HG03095 (cell line): ENCODE data around the gene GPANK1.
A peak's percentile ranks its signal among the peaks of the same experiment; 100 is the strongest.

ENCODE experiments used
- ATAC-seq: cut with Tn5 transposase; IDR thresholded peaks from one replicate; pipeline ENCODE4 v1.9.1; 2021; ENCODE audit warnings: moderate library complexity; ENCODE audit not compliant: unreplicated experiment

The GPANK1 gene

GRCh38 chr6:31691564-31692108 is 26.8 kb upstream of the GPANK1 start:
- no peak for ATAC-seq

GRCh38 chr6:31691078-31691463 is 26.3 kb upstream of the GPANK1 start:
- ATAC-seq, result no peak

GRCh38 chr6:31690231-31691077 is 25.7 kb upstream of the GPANK1 start:
- ATAC-seq, result no peak

GRCh38 chr6:31689249-31690110 is 24.7 kb upstream of the GPANK1 start:
- no peak for ATAC-seq

- ATAC-seq, result no peak
Observed at GRCh38 chr6:31687860-31688693, 23.3 kb upstream of the GPANK1 start.

GRCh38 chr6:31687321-31687720 is 22.5 kb upstream of the GPANK1 start:
- ATAC-seq, result no peak

- ATAC-seq, result no peak
Observed at GRCh38 chr6:31686483-31686882, 21.7 kb upstream of the GPANK1 start.

- no peak for ATAC-seq
Observed at GRCh38 chr6:31683591-31683990, 18.8 kb upstream of the GPANK1 start.

GRCh38 chr6:31681135-31681671 is 16.4 kb upstream of the GPANK1 start:
- ATAC-seq, result no peak

- no peak for ATAC-seq
Observed at GRCh38 chr6:31680226-31681134, 15.7 kb upstream of the GPANK1 start, which contains the start of gene LY6G5C. LY6G5C (minus strand) TSS chr6:31681067; CDS start chr6:31680373, 694 bp downstream.

GRCh38 chr6:31677955-31678354 is 13.2 kb upstream of the GPANK1 start:
- no peak for ATAC-seq

GRCh38 chr6:31676904-31677303 is 12.1 kb upstream of the GPANK1 start:
- no peak for ATAC-seq

- ATAC-seq, result no peak
Observed at GRCh38 chr6:31676322-31676903, 11.6 kb upstream of the GPANK1 start.

- ATAC-seq, result no peak
Observed at GRCh38 chr6:31669676-31670075, 4.9 kb upstream of the GPANK1 start, which contains the start of gene LY6G5B. LY6G5B (plus strand) TSS chr6:31669976; CDS start chr6:31670951, 975 bp downstream.

- no peak for ATAC-seq
Observed at GRCh38 chr6:31666337-31666965, 1.7 kb upstream of the GPANK1 start.

GRCh38 chr6:31665501-31666336 is 922 bp upstream of the GPANK1 start, which contains the start of gene CSNK2B:
CSNK2B (plus strand) TSS chr6:31666080; CDS start chr6:31666832, 752 bp downstream.
- ATAC-seq, result peak; percentile 75
